HCT116 (cell line): ENCODE measurements around the gene RALGPS1. TPM values are rescaled to one million over a fixed set of nuclear protein-coding genes. Genes with fewer than 3 reads are reported as not detected.

Experiments
- ATAC-seq: fragments of 200-7000 bp; cut with Tn5 transposase; 2 replicates; pipeline ENCODE4 v1.9.1; 2020; ENCODE audit warnings: mild to moderate bottlenecking, moderate library complexity
- BruUV-seq: library from RNA; stranded (reverse); fragments of 400-500 nt; replicated peaks from 2 replicates; lab custom pipeline; 2021; lab: Mats Ljungman, UMichigan
- CTCF ChIA-PET: fragments of 300-600 bp; sonication (Branson Sonifier 250); formaldehyde crosslinking; loops from one replicate; lab custom pipeline; 2021; ENCODE audit warnings: antibody characterized with exemption; lab: Charles Lee
- POLR2A ChIA-PET: fragments of 300-600, 350-600 bp; sonication (Branson Sonifier 250); formaldehyde crosslinking; loops from one replicate; lab custom pipeline; 2021; ENCODE audit warnings: antibody characterized with exemption; lab: Charles Lee
- RAD21 ChIA-PET, 2 experiments: fragments of 300-600 bp; sonication (Branson Sonifier 250); formaldehyde crosslinking; loops; one replicate each; lab custom pipeline; 2023; ENCODE audit warnings: low total read pairs in 2 of 2; ENCODE audit not compliant: uncharacterized antibody in 2 of 2, unreplicated experiment in 2 of 2, low non-redundant PET in 1 of 2; lab: Charles Lee
- DNase-seq: peaks from one replicate; pipeline ENCODE4 v3.0.0-alpha.2; 2010; ENCODE audit warnings: low read depth, low spot score
- H2AFZ ChIP-seq: fragments of 200-600 bp; shearing (Covaris generic), sonication (generic); 2 replicates; pipeline ENCODE4 v1.6.1; 2017; ENCODE audit warnings: low read depth, mixed run types, mixed read lengths, antibody characterized with exemption, low read length; ENCODE audit not compliant: poor library complexity, severe bottlenecking
- H3K27ac ChIP-seq: 2 replicates; pipeline ENCODE4 v1.5.1; 2012; ENCODE audit warnings: low read depth, low read length
- H3K27me3 ChIP-seq: fragments of 200-600 bp; sonication (generic); 2 replicates; pipeline ENCODE4 v1.6.1; 2016; ENCODE audit warnings: mixed run types, low read length, mixed read lengths; ENCODE audit not compliant: insufficient read depth
- H3K36me3 ChIP-seq, 2 experiments: fragments of 200-500 bp in 1 of 2; fragments of 200-600 bp in 1 of 2; sonication (Bioruptor generic) in 1 of 2; sonication (generic) in 1 of 2; 2 replicates each; pipeline versions ENCODE4 v1.5.1 to v1.6.1; 2014 to 2016; ENCODE audit warnings: low read length in 2 of 2, inconsistent platforms in 1 of 2, mixed read lengths in 1 of 2, mixed run types in 1 of 2; ENCODE audit not compliant: insufficient read depth in 2 of 2, control insufficient read depth in 1 of 2
- H3K4me1 ChIP-seq, 2 experiments: fragments of 200-600 bp in 1 of 2; sonication (generic) in 1 of 2; 2 replicates each; pipeline versions ENCODE4 v1.5.1 to v1.6.1; 2012 to 2017; ENCODE audit warnings: low read length in 2 of 2, inconsistent platforms in 1 of 2, mild to moderate bottlenecking in 1 of 2, mixed read lengths in 1 of 2, mixed run types in 1 of 2, moderate library complexity in 1 of 2; ENCODE audit not compliant: insufficient read depth in 2 of 2, control insufficient read depth in 1 of 2
- H3K4me2 ChIP-seq: fragments of 200-600 bp; sonication (generic); 2 replicates; pipeline ENCODE4 v1.6.1; 2017; ENCODE audit warnings: mixed run types, low read length, mixed read lengths
- H3K4me3 ChIP-seq, 2 experiments: fragments of 200-600 bp in 1 of 2; sonication (generic) in 1 of 2; replicated peaks in 1 of 2; 2 replicates each; pipeline ENCODE4 v1.5.1; 2011 to 2016; ENCODE audit warnings: low read length in 2 of 2, control low read depth in 1 of 2, low read depth in 1 of 2, mild to moderate bottlenecking in 1 of 2, mixed read lengths in 1 of 2, mixed run types in 1 of 2
- H3K79me2 ChIP-seq: fragments of 200-600 bp; sonication (generic); 2 replicates; pipeline ENCODE4 v1.6.1; 2017; ENCODE audit warnings: mild to moderate bottlenecking, mixed run types, low read length, moderate library complexity, mixed read lengths; ENCODE audit not compliant: insufficient read depth
- H3K9ac ChIP-seq: fragments of 200-600 bp; sonication (generic); 2 replicates; pipeline ENCODE4 v1.6.1; 2016; ENCODE audit warnings: low read length, mixed read lengths
- H3K9me2 ChIP-seq: fragments of 200-600 bp; sonication (generic), shearing (Covaris generic); 2 replicates; pipeline ENCODE4 v1.6.1; 2017; ENCODE audit warnings: mixed run types, mild to moderate bottlenecking, moderate library complexity; ENCODE audit not compliant: insufficient read depth
- H3K9me3 ChIP-seq, 2 experiments: fragments of 200-500 bp in 1 of 2; fragments of 200-600 bp in 1 of 2; sonication (Bioruptor generic) in 1 of 2; sonication (generic) in 1 of 2; 2 replicates each; pipeline ENCODE4 v1.6.1; 2014 to 2017; ENCODE audit warnings: low read length in 2 of 2, mixed read lengths in 2 of 2, inconsistent platforms in 1 of 2, low read depth in 1 of 2, mild to moderate bottlenecking in 1 of 2, mixed run types in 1 of 2, moderate library complexity in 1 of 2; ENCODE audit not compliant: control insufficient read depth in 1 of 2, insufficient read depth in 1 of 2
- H4K20me1 ChIP-seq: fragments of 200-600 bp; sonication (generic), shearing (Covaris generic); 2 replicates; pipeline ENCODE4 v1.6.1; 2017; ENCODE audit warnings: mixed run types, mild to moderate bottlenecking, moderate library complexity; ENCODE audit not compliant: insufficient read depth
- CEBPB ChIP-seq: IDR thresholded peaks from 2 replicates; pipeline ENCODE4 v1.6.1; 2012; ENCODE audit warnings: low read depth
- EGR1 ChIP-seq: IDR thresholded peaks from 2 replicates; pipeline ENCODE4 v1.6.1; 2012; ENCODE audit warnings: low read depth
- ELF1 ChIP-seq: IDR thresholded peaks from 2 replicates; pipeline ENCODE4 v1.6.1; 2012; ENCODE audit warnings: low read depth, borderline replicate concordance
- EZH2 ChIP-seq: fragments of 200-600 bp; sonication (generic); IDR thresholded peaks from 2 replicates; pipeline ENCODE4 v1.6.1; 2017; ENCODE audit warnings: antibody characterized with exemption, mixed run types
- POLR2A ChIP-seq: IDR thresholded peaks from 2 replicates; pipeline ENCODE4 v1.7.0; 2011; ENCODE audit warnings: borderline replicate concordance; ENCODE audit not compliant: insufficient read depth, insufficient read length; ENCODE audit errors: extremely low read depth
- RAD21 ChIP-seq: IDR thresholded peaks from 2 replicates; pipeline ENCODE4 v1.6.1; 2012; ENCODE audit warnings: low read depth, mild to moderate bottlenecking
- SIN3A ChIP-seq: IDR thresholded peaks from 2 replicates; pipeline ENCODE4 v1.6.1; 2012; ENCODE audit warnings: low read depth
- SP1 ChIP-seq: IDR thresholded peaks from 2 replicates; pipeline ENCODE4 v1.6.1; 2012; ENCODE audit warnings: low read depth
- SRF ChIP-seq: IDR thresholded peaks from 2 replicates; pipeline ENCODE4 v1.6.1; 2012; ENCODE audit warnings: low read depth
- TCF7L2 ChIP-seq: IDR thresholded peaks from 2 replicates; pipeline ENCODE4 v1.7.0; 2011; ENCODE audit warnings: borderline replicate concordance, inconsistent platforms; ENCODE audit not compliant: insufficient read depth, insufficient read length; ENCODE audit errors: extremely low read depth
- ZFX ChIP-seq: fragments of 450-650 bp; IDR thresholded peaks from 2 replicates; pipeline ENCODE4 v1.6.1; 2017
- ZNF274 ChIP-seq: fragments of 200-500 bp; sonication (Bioruptor generic); IDR thresholded peaks from 2 replicates; pipeline ENCODE4 v1.6.1; 2014; ENCODE audit warnings: mild to moderate bottlenecking, low read depth, low read length, inconsistent platforms
- intact Hi-C: fragments of 100-400 bp; cut with micrococcal nuclease; formaldehyde crosslinking; loops from 2 replicates; pipeline ENCODE4 v1.10.0; 2022
- total RNA-seq: library from RNA; stranded (reverse); gene quantifications from one replicate; pipeline ENCODE4 v1.2.1, GENCODE V29; 2021; ENCODE audit not compliant: unreplicated experiment
- TF ChIP-seq, protein P1 (sequence below): IDR thresholded peaks from 2 replicates; pipeline ENCODE4 v1.6.1; 2011; ENCODE audit warnings: mild to moderate bottlenecking, low read length, moderate library complexity; ENCODE audit not compliant: insufficient replicate concordance; ENCODE audit errors: extremely low read depth
- TF ChIP-seq, protein P2 (sequence below): IDR thresholded peaks from 2 replicates; pipeline ENCODE4 v1.6.1; 2012; ENCODE audit warnings: low read depth

The RALGPS1 gene
- total RNA-seq, 1 experiment from 2014 or later, result 7.6 TPM

- no TSS peak for BruUV-seq
- H3K9me2 ChIP-seq, result no peaks in the 10 kb centered on the region
- intact Hi-C loops, result no loop called here
- H2AFZ ChIP-seq, result no peak overlapping the region
- no peak overlapping the region for H3K4me2 ChIP-seq
- no peaks in the 10 kb centered on the region for H3K4me1 ChIP-seq
- no peaks in the 10 kb centered on the region for H3K27me3 ChIP-seq
- RAD21 ChIA-PET, result no interaction called here
- no peaks in the 10 kb centered on the region for H3K9me3 ChIP-seq
- no peaks in the 10 kb centered on the region for H3K79me2 ChIP-seq
- H3K36me3 ChIP-seq, result no peaks in the 10 kb centered on the region
- H3K9ac ChIP-seq, result no peak overlapping the region
- H3K27ac ChIP-seq, result no peak overlapping the region
- no peaks in the 10 kb centered on the region for H4K20me1 ChIP-seq
- H3K4me3 ChIP-seq, result no peak overlapping the region
- DNase-seq (no peak), ATAC-seq (no peak)
- no peak for TF ChIP-seq RAD21
- TF ChIP-seq, protein P1, sequence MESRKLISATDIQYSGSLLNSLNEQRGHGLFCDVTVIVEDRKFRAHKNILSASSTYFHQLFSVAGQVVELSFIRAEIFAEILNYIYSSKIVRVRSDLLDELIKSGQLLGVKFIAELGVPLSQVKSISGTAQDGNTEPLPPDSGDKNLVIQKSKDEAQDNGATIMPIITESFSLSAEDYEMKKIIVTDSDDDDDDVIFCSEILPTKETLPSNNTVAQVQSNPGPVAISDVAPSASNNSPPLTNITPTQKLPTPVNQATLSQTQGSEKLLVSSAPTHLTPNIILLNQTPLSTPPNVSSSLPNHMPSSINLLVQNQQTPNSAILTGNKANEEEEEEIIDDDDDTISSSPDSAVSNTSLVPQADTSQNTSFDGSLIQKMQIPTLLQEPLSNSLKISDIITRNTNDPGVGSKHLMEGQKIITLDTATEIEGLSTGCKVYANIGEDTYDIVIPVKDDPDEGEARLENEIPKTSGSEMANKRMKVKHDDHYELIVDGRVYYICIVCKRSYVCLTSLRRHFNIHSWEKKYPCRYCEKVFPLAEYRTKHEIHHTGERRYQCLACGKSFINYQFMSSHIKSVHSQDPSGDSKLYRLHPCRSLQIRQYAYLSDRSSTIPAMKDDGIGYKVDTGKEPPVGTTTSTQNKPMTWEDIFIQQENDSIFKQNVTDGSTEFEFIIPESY, result no peak
- POLR2A ChIA-PET, result no interaction called here
- CTCF ChIA-PET, result no interaction called here
These were observed 191.9 kb downstream of the RALGPS1 start for GRCh38 chr9:127106466-127106855.

GRCh38 chr9:127107171-127107928, 192.8 kb downstream of the RALGPS1 start:
- CTCF ChIA-PET, result interaction anchor here (0.7 kb wide), 1 partner anchor 21 kb away, joined by 3 read pairs; no protein-coding TSS in a partner anchor
- Histone ChIP-seq H3K79me2 (no peaks in the 10 kb centered on the region), H3K27me3 (no peaks in the 10 kb centered on the region), H3K27ac (no peak overlapping the region), H3K4me3 (no peak overlapping the region), H3K36me3 (no peaks in the 10 kb centered on the region), H4K20me1 (no peaks in the 10 kb centered on the region), H3K9me2 (no peaks in the 10 kb centered on the region), H3K9ac (no peak overlapping the region), H3K9me3 (no peaks in the 10 kb centered on the region), H3K4me2 (no peak overlapping the region), H3K4me1 (peaks cover 0 to 6% of the 10 kb centered on the region in 2 experiments; a peak in 1 of 4 replicates), H2AFZ (no peak overlapping the region)
- DNase-seq (no peak), ATAC-seq (no peak)
- no TSS peak for BruUV-seq
- RAD21 ChIA-PET, result no interaction called here
- POLR2A ChIA-PET, result no interaction called here
- intact Hi-C loops, result no loop called here
- TF ChIP-seq SIN3A (no peak), EZH2 (no peak), ZNF274 (no peak), CEBPB (no peak), EGR1 (no peak), TCF7L2 (no peak), RAD21 (no peak), POLR2A (no peak), SP1 (no peak), ZFX (no peak), ELF1 (no peak), SRF (no peak)
- TF ChIP-seq, protein P2, sequence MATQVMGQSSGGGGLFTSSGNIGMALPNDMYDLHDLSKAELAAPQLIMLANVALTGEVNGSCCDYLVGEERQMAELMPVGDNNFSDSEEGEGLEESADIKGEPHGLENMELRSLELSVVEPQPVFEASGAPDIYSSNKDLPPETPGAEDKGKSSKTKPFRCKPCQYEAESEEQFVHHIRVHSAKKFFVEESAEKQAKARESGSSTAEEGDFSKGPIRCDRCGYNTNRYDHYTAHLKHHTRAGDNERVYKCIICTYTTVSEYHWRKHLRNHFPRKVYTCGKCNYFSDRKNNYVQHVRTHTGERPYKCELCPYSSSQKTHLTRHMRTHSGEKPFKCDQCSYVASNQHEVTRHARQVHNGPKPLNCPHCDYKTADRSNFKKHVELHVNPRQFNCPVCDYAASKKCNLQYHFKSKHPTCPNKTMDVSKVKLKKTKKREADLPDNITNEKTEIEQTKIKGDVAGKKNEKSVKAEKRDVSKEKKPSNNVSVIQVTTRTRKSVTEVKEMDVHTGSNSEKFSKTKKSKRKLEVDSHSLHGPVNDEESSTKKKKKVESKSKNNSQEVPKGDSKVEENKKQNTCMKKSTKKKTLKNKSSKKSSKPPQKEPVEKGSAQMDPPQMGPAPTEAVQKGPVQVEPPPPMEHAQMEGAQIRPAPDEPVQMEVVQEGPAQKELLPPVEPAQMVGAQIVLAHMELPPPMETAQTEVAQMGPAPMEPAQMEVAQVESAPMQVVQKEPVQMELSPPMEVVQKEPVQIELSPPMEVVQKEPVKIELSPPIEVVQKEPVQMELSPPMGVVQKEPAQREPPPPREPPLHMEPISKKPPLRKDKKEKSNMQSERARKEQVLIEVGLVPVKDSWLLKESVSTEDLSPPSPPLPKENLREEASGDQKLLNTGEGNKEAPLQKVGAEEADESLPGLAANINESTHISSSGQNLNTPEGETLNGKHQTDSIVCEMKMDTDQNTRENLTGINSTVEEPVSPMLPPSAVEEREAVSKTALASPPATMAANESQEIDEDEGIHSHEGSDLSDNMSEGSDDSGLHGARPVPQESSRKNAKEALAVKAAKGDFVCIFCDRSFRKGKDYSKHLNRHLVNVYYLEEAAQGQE, result no peak
